Stimulated activated CD4-positive, alpha-beta T cell treated with anti-CD3 and anti-CD28 coated beads, Interleukin-1b, Interleukin-23, amount 100 ng/mL, for 1 hour (primary cell): ENCODE measurements around the gene ASIC4.
A peak's percentile ranks its signal among the peaks of the same experiment; 100 is the strongest.

ENCODE experiments used
- DNase-seq, 2 donors: peaks; one replicate each; pipeline ENCODE4 v3.0.0-alpha.2; 2020; ENCODE audit warnings: low read depth in 2 of 2

The ASIC4 gene

DNA sequence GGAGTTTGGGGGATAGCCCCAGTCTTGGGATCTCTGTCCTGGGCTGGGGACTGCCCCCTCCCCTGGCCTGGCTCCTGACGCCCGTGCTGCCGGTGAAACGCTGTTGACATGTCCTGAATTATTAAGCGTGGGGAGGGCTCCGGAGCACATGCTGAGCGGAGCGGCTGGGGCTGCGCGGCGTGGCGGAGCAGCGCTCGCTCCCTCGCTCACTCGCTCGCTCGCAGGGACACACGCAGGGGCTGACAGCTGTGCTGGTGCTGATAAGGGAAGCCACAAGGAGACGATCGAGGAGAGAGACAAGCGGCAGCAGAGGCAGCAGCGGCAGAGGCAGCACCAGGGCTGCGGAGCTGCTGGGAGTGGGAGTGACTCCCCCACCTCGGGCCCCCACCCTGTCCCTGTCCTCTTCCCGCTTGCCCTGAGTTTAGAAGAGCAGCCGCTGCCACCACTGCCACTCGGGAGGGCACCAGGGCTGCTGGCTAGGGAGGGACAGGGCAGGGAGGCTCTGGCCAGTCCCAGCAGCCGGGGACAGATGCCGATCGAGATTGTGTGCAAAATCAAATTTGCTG is at the start of gene ASIC4:
Gene ASIC4 (plus strand): TSS at position 287 of the 566 bp plus-strand sequence. CDS start 243 bp downstream, at position 530.
- no peak for DNase-seq

DNA sequence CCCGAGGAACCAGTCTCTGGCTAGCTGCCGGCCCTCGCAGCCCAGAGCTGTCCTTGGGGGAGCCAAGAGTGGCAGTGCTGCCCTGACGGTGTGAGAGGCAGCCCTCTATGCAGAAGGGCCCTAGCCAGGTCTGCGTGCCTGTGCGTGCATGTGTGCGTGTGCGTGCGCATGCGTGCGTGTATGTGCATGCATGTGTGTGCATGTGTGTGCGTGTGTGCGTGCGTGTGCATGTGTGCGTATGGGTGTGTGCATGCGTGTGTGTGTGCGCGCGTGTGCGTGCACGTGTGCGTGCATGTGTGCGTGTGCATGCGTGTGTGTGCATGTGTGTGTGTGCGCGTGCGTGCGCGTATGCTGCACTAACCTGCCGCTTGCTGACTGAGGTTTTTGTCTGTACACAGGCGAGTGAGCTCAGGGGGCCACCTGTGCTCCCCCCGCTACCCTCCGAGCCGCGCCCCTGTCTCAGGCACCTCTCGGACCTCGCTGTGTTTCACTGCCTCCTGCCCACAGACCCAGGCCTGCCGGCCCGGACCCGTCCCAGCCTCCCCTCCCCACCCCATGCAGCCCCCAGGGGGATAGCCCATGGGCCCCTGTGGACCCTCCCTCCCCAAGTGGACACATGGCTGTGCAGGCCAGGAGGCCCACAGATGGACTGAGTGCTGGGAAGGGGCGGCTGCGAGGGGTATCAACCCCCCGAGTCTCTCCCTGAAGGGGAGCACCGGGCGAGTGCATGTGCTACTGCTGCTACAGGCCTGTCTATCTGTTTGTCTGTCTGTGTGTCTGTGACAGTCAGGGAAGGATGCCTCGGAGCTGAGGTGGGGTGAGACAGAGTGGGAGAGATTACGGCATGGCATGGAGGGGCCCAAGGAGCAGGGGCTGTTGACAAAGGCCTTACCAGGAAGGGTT is 48.4 kb upstream of the ASIC4 start:
- no peak for DNase-seq

DNA sequence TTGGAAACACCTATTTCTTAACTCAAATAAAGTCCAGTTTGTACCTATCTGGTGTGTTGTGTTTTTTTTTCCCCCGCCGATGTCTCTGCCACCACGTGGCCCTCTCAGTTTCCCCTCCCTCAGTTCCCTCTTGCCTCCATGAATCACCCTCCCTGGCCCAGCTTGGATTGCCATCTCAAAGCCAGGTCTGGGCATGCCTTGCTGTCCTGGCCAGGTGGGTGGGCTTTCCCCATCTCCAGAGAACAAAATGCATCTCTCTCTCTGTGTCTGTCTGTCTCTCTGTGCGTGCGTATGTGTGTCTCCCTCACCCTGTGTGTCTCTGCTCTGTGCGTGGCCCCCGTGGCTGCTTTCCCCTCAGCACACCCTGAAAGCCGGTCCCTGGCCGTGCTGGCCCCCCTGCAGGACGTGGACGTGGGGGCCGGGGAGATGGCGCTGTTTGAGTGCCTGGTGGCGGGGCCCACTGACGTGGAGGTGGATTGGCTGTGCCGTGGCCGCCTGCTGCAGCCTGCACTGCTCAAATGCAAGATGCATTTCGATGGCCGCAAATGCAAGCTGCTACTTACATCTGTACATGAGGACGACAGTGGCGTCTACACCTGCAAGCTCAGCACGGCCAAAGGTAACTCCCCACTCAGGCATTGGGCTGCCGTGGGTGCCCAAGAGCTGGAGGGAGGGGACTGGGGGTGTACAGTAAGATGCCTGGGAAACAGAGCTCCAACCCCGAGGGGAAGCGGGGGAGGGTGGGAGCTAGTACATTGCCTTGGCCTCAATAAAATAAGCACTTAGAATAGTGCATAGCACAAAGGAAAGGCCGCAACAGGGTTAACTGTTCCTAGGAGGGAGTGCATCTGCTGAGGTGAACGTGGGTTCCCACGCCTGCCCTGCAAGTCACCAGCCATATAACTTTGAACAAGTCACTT is 47.2 kb upstream of the ASIC4 start:
- no peak for DNase-seq

- no peak for DNase-seq
These were observed 46.6 kb upstream of the ASIC4 start for GRCh38 chr2:219467736-219468075.

DNA sequence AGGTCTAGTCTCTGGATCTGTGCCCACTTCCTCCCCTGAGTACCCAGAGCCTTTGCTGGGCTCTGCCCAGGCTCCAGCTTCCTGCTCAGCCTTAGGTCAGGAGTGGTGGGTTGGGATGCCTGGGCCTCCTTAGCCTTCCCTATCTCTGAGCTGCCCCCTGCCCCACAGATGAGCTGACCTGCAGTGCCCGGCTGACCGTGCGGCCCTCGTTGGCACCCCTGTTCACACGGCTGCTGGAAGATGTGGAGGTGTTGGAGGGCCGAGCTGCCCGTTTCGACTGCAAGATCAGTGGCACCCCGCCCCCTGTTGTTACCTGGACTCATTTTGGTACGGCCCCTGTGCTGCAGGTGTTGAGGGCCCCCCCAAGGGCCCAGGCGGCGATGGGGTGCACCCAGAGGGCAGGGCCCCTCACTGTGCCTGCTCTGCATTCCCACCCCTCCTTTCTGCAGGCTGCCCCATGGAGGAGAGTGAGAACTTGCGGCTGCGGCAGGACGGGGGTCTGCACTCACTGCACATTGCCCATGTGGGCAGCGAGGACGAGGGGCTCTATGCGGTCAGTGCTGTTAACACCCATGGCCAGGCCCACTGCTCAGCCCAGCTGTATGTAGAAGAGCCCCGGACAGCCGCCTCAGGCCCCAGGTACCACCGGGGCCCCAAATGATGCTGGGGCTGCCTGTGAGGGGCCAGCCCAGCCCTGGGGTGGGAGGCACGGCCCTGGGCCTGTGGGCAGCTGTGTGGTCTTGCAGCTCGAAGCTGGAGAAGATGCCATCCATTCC is 45.7 kb upstream of the ASIC4 start:
- DNase-seq = no peak

- no peak for DNase-seq
These were observed 45.0 kb upstream of the ASIC4 start for GRCh38 chr2:219469186-219469724.

DNA sequence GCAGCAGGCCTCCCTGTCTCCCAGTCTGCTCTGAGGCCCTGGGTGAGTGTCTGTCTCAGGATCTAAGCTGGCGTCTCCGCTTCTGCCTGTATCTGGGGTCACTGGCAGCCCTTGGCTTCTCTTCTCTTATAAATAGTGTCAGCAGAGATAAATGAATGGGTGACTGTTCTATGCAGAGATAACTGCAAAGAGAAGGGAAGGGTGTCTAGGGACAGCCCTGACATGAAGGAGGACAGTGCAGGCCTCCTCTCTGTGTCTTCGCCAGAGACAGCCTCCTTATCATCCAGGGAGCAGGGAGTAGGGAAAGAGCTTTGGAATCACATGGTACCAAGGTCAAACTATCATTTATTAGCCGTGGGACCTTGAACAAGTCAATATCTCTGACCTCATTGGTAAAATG is 43.9 kb upstream of the ASIC4 start:
- no peak for DNase-seq

- no peak for DNase-seq
These were observed 42.6 kb upstream of the ASIC4 start for GRCh38 chr2:219471476-219472371.

DNA sequence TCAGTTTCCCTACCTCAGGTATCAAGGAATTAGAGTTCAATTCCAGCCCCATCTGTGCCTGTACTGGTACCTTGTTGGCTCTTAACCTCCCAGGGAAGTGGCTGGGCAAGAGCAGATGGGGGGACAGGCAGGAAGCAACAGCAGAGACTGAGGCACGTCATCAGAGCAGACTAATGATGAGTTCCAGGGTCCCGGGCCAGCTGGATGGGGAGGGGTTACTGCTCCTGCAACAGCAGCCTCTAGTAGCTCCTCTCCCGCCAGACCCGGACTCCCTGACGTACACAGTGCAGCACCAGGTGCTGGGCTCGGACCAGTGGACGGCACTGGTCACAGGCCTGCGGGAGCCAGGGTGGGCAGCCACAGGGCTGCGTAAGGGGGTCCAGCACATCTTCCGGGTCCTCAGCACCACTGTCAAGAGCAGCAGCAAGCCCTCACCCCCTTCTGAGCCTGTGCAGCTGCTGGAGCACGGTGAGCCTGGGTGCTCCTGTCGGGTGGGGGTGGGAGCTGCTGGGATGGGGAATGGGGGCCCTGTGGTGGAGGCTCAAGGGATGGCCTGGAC is 41.6 kb upstream of the ASIC4 start:
- DNase-seq = no peak

- DNase-seq = no peak
These were observed 40.8 kb upstream of the ASIC4 start for GRCh38 chr2:219473511-219473910.

DNA sequence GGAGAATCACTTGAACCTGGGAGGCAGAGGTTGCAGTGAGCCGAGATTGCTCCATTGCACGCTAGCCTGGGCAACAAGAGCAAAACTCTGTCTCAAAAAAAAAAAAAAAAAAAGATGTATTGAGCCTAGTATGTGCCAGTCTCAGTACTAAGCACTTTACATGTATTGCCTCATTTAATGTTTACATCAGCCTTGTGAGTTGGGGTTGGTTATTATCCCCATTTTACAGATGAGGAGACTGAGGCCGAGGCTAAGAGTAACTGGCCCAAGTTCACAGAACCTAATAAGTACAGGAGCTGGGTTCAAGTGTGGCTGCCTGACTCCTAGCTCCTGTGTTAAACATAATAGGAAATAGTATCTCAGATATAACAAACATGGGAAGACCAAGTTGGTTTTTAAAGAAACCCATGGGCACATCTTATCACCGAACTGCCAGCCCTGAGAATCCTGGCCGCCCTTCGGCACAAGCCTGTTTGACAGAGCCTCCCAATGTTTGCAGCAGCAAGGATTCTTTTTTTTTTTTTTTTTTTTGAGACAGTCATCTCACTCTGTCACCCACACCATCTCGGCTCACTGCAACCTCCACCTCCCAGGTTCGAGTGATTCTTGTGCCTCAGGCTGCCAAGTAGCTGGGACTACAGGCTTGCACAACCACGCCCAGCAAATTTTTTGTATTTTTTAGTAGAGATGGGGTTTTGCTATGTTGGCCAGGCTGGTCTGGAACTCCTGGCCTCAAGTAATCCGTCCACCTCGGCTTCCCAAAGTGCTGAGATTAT is 39.8 kb upstream of the ASIC4 start:
- DNase-seq = no peak

DNA sequence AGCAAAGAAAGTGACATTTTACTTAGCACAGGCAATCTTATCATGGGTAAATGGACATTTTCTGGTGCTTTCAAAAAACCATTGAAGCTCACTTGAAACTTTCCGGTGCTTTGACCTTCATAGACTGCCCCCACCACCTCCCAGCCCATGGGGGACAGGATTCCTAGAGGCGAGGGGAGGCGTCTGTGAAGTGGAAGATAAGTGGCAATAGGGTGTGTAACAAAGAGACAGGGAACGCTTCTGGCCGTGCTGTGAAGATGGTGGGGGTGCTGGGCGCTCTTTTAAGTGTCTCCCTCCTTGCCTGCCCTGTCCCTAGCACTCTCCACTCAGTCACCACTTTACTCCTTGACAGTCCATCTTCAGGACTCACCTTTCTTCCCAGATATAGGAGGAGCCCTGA is 39.0 kb upstream of the ASIC4 start:
- no peak for DNase-seq

- peak in 1 of 2 donors; percentile 47 for DNase-seq
These were observed 38.3 kb upstream of the ASIC4 start for GRCh38 chr2:219475697-219476651.

DNA sequence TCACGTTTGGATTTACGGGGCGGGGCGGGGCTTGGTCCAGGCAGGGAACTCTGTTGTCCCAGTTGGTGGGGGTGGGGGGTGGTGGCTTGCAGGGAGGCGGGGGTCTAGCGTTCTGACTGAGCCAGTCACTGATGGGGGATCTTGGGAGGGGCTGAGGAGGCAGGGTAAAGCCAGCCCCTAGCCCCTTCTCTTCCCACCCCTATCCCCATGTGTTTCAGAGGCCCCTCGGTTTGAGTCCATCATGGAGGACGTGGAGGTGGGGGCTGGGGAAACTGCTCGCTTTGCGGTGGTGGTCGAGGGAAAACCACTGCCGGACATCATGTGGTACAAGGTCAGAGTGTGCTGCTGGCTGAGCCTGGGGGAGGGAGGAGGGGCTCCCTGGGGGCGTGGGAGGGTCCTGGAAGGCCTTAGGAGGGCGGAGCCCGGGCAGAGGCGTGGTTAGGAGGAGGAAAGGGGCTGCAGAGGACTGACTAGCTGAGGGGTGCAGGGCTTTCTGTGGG is 37.6 kb upstream of the ASIC4 start:
- no peak for DNase-seq

- DNase-seq = no peak
These were observed 37.1 kb upstream of the ASIC4 start for GRCh38 chr2:219477179-219477578.

DNA sequence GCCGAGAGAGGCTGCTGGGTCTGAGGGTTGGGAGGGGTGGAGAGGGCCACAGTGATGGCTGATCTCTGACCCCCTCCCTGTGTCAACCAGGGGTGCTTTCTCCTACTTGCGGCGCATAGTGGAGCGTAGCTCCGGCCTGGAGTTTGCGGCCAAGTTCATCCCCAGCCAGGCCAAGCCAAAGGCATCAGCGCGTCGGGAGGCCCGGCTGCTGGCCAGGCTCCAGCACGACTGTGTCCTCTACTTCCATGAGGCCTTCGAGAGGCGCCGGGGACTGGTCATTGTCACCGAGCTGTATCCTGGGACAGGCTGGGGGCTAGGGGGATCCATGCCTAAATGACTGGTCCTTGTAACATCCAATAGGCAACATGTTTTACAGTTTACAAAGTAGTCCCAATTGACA is 36.5 kb upstream of the ASIC4 start:
- no peak for DNase-seq

- DNase-seq = no peak
These were observed 35.4 kb upstream of the ASIC4 start for GRCh38 chr2:219478916-219479315.

DNA sequence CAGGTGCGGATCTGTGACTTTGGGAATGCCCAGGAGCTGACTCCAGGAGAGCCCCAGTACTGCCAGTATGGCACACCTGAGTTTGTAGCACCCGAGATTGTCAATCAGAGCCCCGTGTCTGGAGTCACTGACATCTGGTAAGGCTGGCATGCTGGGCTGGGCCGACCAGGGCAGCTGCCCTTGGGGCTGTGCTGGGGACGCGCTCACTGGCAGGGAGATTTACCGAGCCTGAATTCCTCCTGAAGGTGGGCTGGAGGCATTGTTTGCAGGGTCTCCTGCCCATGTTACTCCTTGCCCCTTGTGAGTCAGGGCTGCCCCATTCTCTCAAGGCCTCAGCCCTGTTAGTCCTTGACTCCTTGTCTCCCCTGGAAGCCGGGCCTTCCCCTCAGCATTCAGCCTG is 34.3 kb upstream of the ASIC4 start:
- no peak for DNase-seq
